ENCODE data around the gene UBXN2A.

GRCh38 chr2:23988371-23988770 lies 48.1 kb downstream of the UBXN2A start:
- TF ChIP-seq CTCF (IDR thresholded peaks at IDR 0.05; ENCODE audit: low read depth, low read length) (peak; percentile 14), POLR2A (IDR thresholded peaks at IDR 0.05; ENCODE audit: extremely low read depth, insufficient read length) (no peak), MAX (IDR thresholded peaks at IDR 0.05; ENCODE audit: low read depth, low read length) (no peak), MYC (IDR thresholded peaks at IDR 0.05; ENCODE audit: low read depth, low read length) (no peak)
